Sigmoid colon (tissue), 7 donors: ENCODE results near the gene ARHGEF37. TPM values are rescaled to one million over a fixed set of nuclear protein-coding genes. Genes with fewer than 3 reads are reported as not detected.
"Not testable (repeated sequence)": the region's sequence is repeated elsewhere in the genome, so short reads cannot be mapped to it uniquely, and the experiment has no call there.

ENCODE experiments used
- DNase-seq: peaks from one replicate; pipeline ENCODE4 v3.0.0-alpha.2; 2019
- H3K27ac ChIP-seq, 4 donors: fragments of 200-600 bp; sonication (generic); one replicate each; pipeline ENCODE4 v1.5.1; 2016 to 2019; ENCODE audit warnings: mild to moderate bottlenecking in 1 of 4
- H3K27me3 ChIP-seq, 3 donors: fragments of 200-600 bp; sonication (generic); one replicate each; pipeline ENCODE4 v1.5.1; 2019; ENCODE audit warnings: mild to moderate bottlenecking in 1 of 3
- H3K36me3 ChIP-seq, 4 donors: fragments of 200-600 bp; sonication (generic); one replicate each; pipeline ENCODE4 v1.5.1; 2016 to 2019
- H3K4me1 ChIP-seq, 4 donors: fragments of 200-600 bp; sonication (generic); one replicate each; pipeline ENCODE4 v1.5.1; 2017 to 2019
- H3K4me3 ChIP-seq, 4 donors: fragments of 200-600 bp; sonication (generic); one replicate each; pipeline ENCODE4 v1.5.1; 2017 to 2019; ENCODE audit warnings: mild to moderate bottlenecking in 2 of 4, moderate library complexity in 1 of 4
- H3K9me3 ChIP-seq, 4 donors: fragments of 200-600 bp in 3 of 4; sonication (generic) in 3 of 4; one replicate each; pipeline versions ENCODE4 v1.5.1 to v1.6.1; 2013 to 2019
- EP300 ChIP-seq, 4 donors: sonication (generic); formaldehyde crosslinking; IDR thresholded peaks; one replicate each; pipeline ENCODE4 v1.6.1; 2017; ENCODE audit warnings: antibody characterized with exemption in 4 of 4
- POLR2A ChIP-seq, 2 donors: fragments of 450-650 bp; IDR thresholded peaks; one replicate each; pipeline ENCODE4 v1.6.1; 2016; ENCODE audit warnings: antibody characterized with exemption in 2 of 2, mild to moderate bottlenecking in 2 of 2, moderate library complexity in 2 of 2
- POLR2AphosphoS5 ChIP-seq, 4 donors: sonication (generic); formaldehyde crosslinking; IDR thresholded peaks; one replicate each; pipeline ENCODE4 v1.6.1; 2017; ENCODE audit warnings: antibody characterized with exemption in 4 of 4
- WGBS, 2 donors: extraction: QIAGEN DNeasy Blood & Tissue Kit; methylation state at CpG; one replicate each; pipeline ENCODE4 v1.1.7; 2013; 5-methylcytosine and 5-hydroxymethylcytosine counted together
- intact Hi-C: fragments of 100-400 bp; cut with DNase I; formaldehyde crosslinking; loops from one replicate; pipeline ENCODE4 v1.15.1; 2023
- polyA plus RNA-seq, 3 donors: library from polyadenylated mRNA; stranded (reverse); fragments of 200-250 nt; gene quantifications; one replicate each; pipeline ENCODE4 v1.2.3, GENCODE V29; 2013
- total RNA-seq, 4 donors: library from RNA; depleted of rRNA; stranded (reverse); fragments of >200 nt; gene quantifications; one replicate each; pipeline ENCODE4 v1.1.0, GENCODE V29; 2016
- TF ChIP-seq, protein P1 (sequence below), 4 experiments: fragments of 450-650 bp in 3 of 4; fragments of 200-600 bp in 1 of 4; IDR thresholded peaks; one replicate each; pipeline ENCODE4 v1.5.1; 2016 to 2019; ENCODE audit warnings: antibody characterized with exemption in 4 of 4, mild to moderate bottlenecking in 3 of 4, moderate library complexity in 2 of 4
- donor health status: healthy with polysubstance abuse.
- donor health status: Bipolar disorder and iron deficiency.
- donor health status: healthy.

ARHGEF37 gene
- total and polyA plus RNA-seq, 7 donors = 4.8 to 51.0 (median 23.5) TPM

GRCh38 chr5:149597618-149598017 is 16.3 kb downstream of the ARHGEF37 start:
- no peak for TF ChIP-seq EP300 (IDR thresholded peaks at IDR 0.05)
- TF ChIP-seq POLR2A (IDR thresholded peaks at IDR 0.05) = no peak
- TF ChIP-seq, protein P1, sequence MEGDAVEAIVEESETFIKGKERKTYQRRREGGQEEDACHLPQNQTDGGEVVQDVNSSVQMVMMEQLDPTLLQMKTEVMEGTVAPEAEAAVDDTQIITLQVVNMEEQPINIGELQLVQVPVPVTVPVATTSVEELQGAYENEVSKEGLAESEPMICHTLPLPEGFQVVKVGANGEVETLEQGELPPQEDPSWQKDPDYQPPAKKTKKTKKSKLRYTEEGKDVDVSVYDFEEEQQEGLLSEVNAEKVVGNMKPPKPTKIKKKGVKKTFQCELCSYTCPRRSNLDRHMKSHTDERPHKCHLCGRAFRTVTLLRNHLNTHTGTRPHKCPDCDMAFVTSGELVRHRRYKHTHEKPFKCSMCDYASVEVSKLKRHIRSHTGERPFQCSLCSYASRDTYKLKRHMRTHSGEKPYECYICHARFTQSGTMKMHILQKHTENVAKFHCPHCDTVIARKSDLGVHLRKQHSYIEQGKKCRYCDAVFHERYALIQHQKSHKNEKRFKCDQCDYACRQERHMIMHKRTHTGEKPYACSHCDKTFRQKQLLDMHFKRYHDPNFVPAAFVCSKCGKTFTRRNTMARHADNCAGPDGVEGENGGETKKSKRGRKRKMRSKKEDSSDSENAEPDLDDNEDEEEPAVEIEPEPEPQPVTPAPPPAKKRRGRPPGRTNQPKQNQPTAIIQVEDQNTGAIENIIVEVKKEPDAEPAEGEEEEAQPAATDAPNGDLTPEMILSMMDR (IDR thresholded peaks at IDR 0.05) = no peak
- no peak for TF ChIP-seq POLR2AphosphoS5 (IDR thresholded peaks at IDR 0.05)
- peak overlapping the region in 1 of 4 donors; percentile 16 for H3K27ac ChIP-seq
- peaks cover 0 to 42% (median 20%) of the 10 kb centered on the region in 4 donors for H3K36me3 ChIP-seq
- no peaks in the 10 kb centered on the region for H3K27me3 ChIP-seq
- 97 to 98% methylated on average over 7 of the region's 7 CpGs for WGBS, 2 donors
- DNase-seq = no peak
- H3K9me3 ChIP-seq = no peaks in the 10 kb centered on the region
- H3K4me1 ChIP-seq = peaks cover 0 to 41% (median 23%) of the 10 kb centered on the region in 4 donors
- intact Hi-C loops = no loop called here
- no peak overlapping the region for H3K4me3 ChIP-seq

DNA sequence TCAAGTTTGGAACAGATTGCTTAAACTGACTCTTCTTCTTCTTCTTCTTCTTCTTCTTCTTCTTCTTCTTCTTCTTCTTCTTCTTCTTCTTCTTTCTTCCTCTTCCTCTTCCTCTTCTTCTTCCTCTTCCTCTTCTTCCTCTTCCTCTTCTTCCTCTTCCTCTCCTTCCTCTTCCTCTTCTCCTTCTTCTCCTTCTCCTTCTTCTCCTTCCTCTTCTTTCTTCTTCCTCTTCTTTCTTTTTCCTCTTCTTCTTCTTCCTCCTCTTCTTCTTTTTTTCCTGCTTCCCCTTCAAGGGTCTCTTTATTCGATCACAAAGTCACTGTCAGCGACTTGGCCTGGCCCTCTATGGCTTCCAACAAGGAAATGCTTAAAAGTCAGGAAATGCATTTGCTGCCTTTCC is 16.9 kb downstream of the ARHGEF37 start:
- H3K4me3 ChIP-seq, DNase-seq, intact Hi-C loops, H3K27ac ChIP-seq, H3K9me3 ChIP-seq, H3K27me3 ChIP-seq: not testable (repeated sequence)
- 92 to 94% methylated on average over 2 of the region's 2 CpGs for WGBS, 2 donors
- Histone ChIP-seq H3K4me1 (peaks cover 0 to 41% (median 22%) of the 10 kb centered on the region in 4 donors), H3K36me3 (peaks cover 0 to 48% (median 26%) of the 10 kb centered on the region in 4 donors)

- Histone ChIP-seq H3K4me3 (no peak overlapping the region), H3K27ac (no peak overlapping the region), H3K4me1 (peaks cover 0 to 36% (median 16%) of the 10 kb centered on the region in 4 donors), H3K36me3 (peaks cover 0 to 55% (median 31%) of the 10 kb centered on the region in 4 donors), H3K27me3 (no peaks in the 10 kb centered on the region), H3K9me3 (no peaks in the 10 kb centered on the region)
- intact Hi-C loops = no loop called here
- no peak for DNase-seq
- TF ChIP-seq EP300 (IDR thresholded peaks at IDR 0.05) = no peak
- TF ChIP-seq, protein P1 (IDR thresholded peaks at IDR 0.05) = no peak
- no peak for TF ChIP-seq POLR2AphosphoS5 (IDR thresholded peaks at IDR 0.05)
- no peak for TF ChIP-seq POLR2A (IDR thresholded peaks at IDR 0.05)
- WGBS, 2 donors = 96 to 97% methylated on average over 3 of the region's 3 CpGs
Observed at GRCh38 chr5:149598966-149599365, 17.7 kb downstream of the ARHGEF37 start.

GRCh38 chr5:149599375-149599774 is 18.1 kb downstream of the ARHGEF37 start:
- no peak overlapping the region for H3K27ac ChIP-seq
- H3K4me1 ChIP-seq = peaks cover 0 to 31% (median 12%) of the 10 kb centered on the region in 4 donors
- intact Hi-C loops = no loop called here

GRCh38 chr5:149600932-149601331 is 19.6 kb downstream of the ARHGEF37 start:
- Histone ChIP-seq H3K27me3 (no peaks in the 10 kb centered on the region), H3K9me3 (no peaks in the 10 kb centered on the region), H3K36me3 (peaks cover 0 to 75% (median 35%) of the 10 kb centered on the region in 4 donors), H3K4me1 (peaks cover 0 to 23% (median 2%) of the 10 kb centered on the region in 4 donors), H3K4me3 (no peak overlapping the region), H3K27ac (no peak overlapping the region)
- intact Hi-C loops = no loop called here
- TF ChIP-seq, protein P1 (IDR thresholded peaks at IDR 0.05) = no peak
- TF ChIP-seq EP300 (IDR thresholded peaks at IDR 0.05) = no peak
- TF ChIP-seq POLR2A (IDR thresholded peaks at IDR 0.05) = no peak
- TF ChIP-seq POLR2AphosphoS5 (IDR thresholded peaks at IDR 0.05) = no peak
- 84 to 89% methylated on average over 3 of the region's 3 CpGs for WGBS, 2 donors
- DNase-seq = no peak

More at GRCh38 chr5:149599375-149599774, 18.1 kb downstream of the ARHGEF37 start:
- Histone ChIP-seq H3K9me3 (no peaks in the 10 kb centered on the region), H3K36me3 (peaks cover 0 to 59% (median 31%) of the 10 kb centered on the region in 4 donors), H3K27me3 (no peaks in the 10 kb centered on the region), H3K4me3 (no peak overlapping the region)
- DNase-seq = no peak
- no peak for TF ChIP-seq EP300 (IDR thresholded peaks at IDR 0.05)
- WGBS, 2 donors = 94 to 96% methylated on average over 4 of the region's 4 CpGs

- Histone ChIP-seq H3K27me3 (no peaks in the 10 kb centered on the region), H3K9me3 (no peaks in the 10 kb centered on the region), H3K36me3 (peaks cover 0 to 86% (median 33%) of the 10 kb centered on the region in 4 donors), H3K4me3 (no peak overlapping the region), H3K27ac (no peak overlapping the region), H3K4me1 (peaks cover 0 to 9% (median 4%) of the 10 kb centered on the region in 4 donors)
- WGBS, 2 donors = 28 to 77% methylated on average over 4 of the region's 4 CpGs
- DNase-seq = no peak
- intact Hi-C loops = no loop called here
- no peak for TF ChIP-seq EP300 (IDR thresholded peaks at IDR 0.05)
- TF ChIP-seq POLR2A (IDR thresholded peaks at IDR 0.05) = no peak
- TF ChIP-seq, protein P1 (IDR thresholded peaks at IDR 0.05) = no peak
- TF ChIP-seq POLR2AphosphoS5 (IDR thresholded peaks at IDR 0.05) = no peak
Observed at GRCh38 chr5:149603210-149603609, 21.9 kb downstream of the ARHGEF37 start.
